Suppressor macrophage treated with lipopolysaccharide for 1 hour (primary cell): ENCODE measurements around the gene SEMA3E.

Experiments
- DNase-seq, 3 donors: peaks; one replicate each; pipeline ENCODE4 v3.0.0-alpha.2; 2020 to 2022

Gene SEMA3E

GRCh38 chr7:83337050-83337449 is 311.9 kb downstream of the SEMA3E start:
- no peak for DNase-seq

- DNase-seq, result no peak
Measured at GRCh38 chr7:83326223-83326622, 322.7 kb downstream of the SEMA3E start.

- no peak for DNase-seq
Measured at GRCh38 chr7:83325083-83325482, 323.9 kb downstream of the SEMA3E start.

- no peak for DNase-seq
Measured at GRCh38 chr7:83324596-83324995, 324.3 kb downstream of the SEMA3E start.

GRCh38 chr7:83321011-83321410 is 327.9 kb downstream of the SEMA3E start:
- no peak for DNase-seq

- no peak for DNase-seq
Measured at GRCh38 chr7:83313931-83314330, 335.0 kb downstream of the SEMA3E start.
